PC-9 (cell line): Measurements from ENCODE around the gene IGF2R.

Source experiments
- CTCF ChIP-seq: fragments of 200-600 bp; sonication (generic); conservative IDR thresholded peaks from 2 replicates; pipeline ENCODE4 v1.6.1; 2017; ENCODE audit warnings: mixed run types, antibody characterized with exemption, mild to moderate bottlenecking, moderate library complexity
- EZH2 ChIP-seq: fragments of 200-600 bp; sonication (generic); IDR thresholded peaks from 2 replicates; pipeline ENCODE4 v1.8.0; 2017; ENCODE audit warnings: antibody characterized with exemption, low read depth

DNA sequence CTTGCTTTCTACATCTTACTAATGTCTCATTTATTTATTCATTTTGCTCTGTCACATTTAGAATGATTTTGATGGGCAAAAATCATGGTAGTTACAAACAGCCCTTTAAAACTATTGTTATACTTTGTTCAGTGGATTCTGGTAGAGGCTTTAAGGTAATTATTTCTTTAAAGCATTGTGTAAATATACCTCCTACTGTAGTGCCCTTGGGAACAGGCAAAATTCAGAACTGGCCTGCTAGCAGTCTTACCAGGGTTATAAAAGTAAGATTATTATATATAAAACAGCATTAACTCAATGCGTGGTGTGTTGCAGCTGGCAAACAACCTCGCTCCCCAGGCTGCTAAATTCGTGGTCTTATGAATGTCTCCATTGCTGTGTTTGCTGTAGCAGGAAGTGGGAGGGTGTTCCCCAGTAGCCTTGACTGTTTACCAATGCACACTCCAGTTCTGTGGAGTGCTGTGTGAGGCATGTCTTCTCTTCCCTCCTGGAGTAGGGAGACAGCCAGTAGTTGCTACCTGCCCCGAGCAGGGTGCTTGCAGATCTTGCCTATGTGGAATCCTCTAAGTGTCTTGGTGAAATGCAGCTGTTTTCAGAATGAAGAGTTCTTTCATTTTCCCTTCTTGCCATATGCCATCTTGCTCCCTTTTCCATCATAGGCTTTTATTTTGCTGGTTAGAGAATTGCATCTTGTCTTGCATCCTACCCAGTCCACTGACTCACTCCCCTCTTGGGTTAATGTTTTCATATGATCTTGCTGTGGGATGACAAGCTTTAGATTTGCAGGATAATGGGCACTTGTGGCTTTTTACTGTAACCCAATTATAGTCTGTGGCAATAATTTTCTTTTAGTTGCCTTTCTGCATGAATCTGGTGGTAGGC, 45.3 kb downstream of the IGF2R start:
- TF ChIP-seq CTCF = no peak
- TF ChIP-seq EZH2 = no peak
